Activated T-cell treated with anti-CD3 and anti-CD28 coated beads, Interleukin-2, amount 50 U/mL, for 72 hours (primary cell): ENCODE results near the gene MS4A4E. TPM values are rescaled to one million over a fixed set of nuclear protein-coding genes. Genes with fewer than 3 reads are reported as not detected.
A peak's percentile ranks its signal among the peaks of the same experiment; 100 is the strongest.
"Not testable (repeated sequence)": the region's sequence is repeated elsewhere in the genome, so short reads cannot be mapped to it uniquely, and the experiment has no call there.

Experiments used
- ATAC-seq, 2 donors: fragments of 150-1000 bp; cut with Tn5 transposase; replicated peaks in 1 of 2; 2 replicates each; pipeline ENCODE4 v1.10.0; 2021; ENCODE audit warnings: moderate library complexity in 2 of 2, mild to moderate bottlenecking in 1 of 2
- DNase-seq, 2 donors: peaks; one replicate each; pipeline ENCODE4 v3.0.0; 2021 to 2022; ENCODE audit warnings: mixed read lengths in 1 of 2
- H3K27ac Mint-ChIP-seq: one replicate; pipeline ENCODE4 v1.8.0; 2022; ENCODE audit warnings: mild to moderate bottlenecking, moderate library complexity, mixed read lengths
- H3K27me3 Mint-ChIP-seq: one replicate; pipeline ENCODE4 v1.8.0; 2022; ENCODE audit warnings: low read depth, mixed read lengths
- H3K36me3 Mint-ChIP-seq, 2 donors: one replicate each; pipeline ENCODE4 v1.8.0; 2022; ENCODE audit warnings: mixed read lengths in 2 of 2, mild to moderate bottlenecking in 1 of 2; ENCODE audit not compliant: insufficient read depth in 2 of 2
- H3K4me1 Mint-ChIP-seq: one replicate; pipeline ENCODE4 v1.8.0; 2022; ENCODE audit warnings: low read depth, mixed read lengths
- H3K4me3 Mint-ChIP-seq, 2 donors: one replicate each; pipeline ENCODE4 v1.8.0; 2022; ENCODE audit warnings: mild to moderate bottlenecking in 2 of 2, mixed read lengths in 2 of 2, moderate library complexity in 2 of 2
- H3K9me3 Mint-ChIP-seq, 2 donors: one replicate each; pipeline ENCODE4 v1.8.0; 2022; ENCODE audit warnings: mixed read lengths in 2 of 2
- total RNA-seq, 2 donors: library from RNA; stranded (reverse); gene quantifications; one replicate each; pipeline ENCODE4 v1.2.3, GENCODE V29; 2022

MS4A4E gene
- total RNA-seq, 2 donors from 2014 or later, result not detected

- ATAC-seq (no peak), DNase-seq (no peak)
- H3K9me3 Mint-ChIP-seq, result no peaks in the 10 kb centered on the region
- H3K4me1 Mint-ChIP-seq, result peaks cover 28% of the 10 kb centered on the region
- H3K27ac Mint-ChIP-seq, result no peak overlapping the region
- no peaks in the 10 kb centered on the region for H3K36me3 Mint-ChIP-seq
- peaks cover 47% of the 10 kb centered on the region for H3K27me3 Mint-ChIP-seq
- H3K4me3 Mint-ChIP-seq, result no peak overlapping the region
Measured at GRCh38 chr11:60208951-60209350, 34.0 kb downstream of the MS4A4E start.

- H3K36me3 Mint-ChIP-seq, result no peaks in the 10 kb centered on the region
- DNase-seq (no peak), ATAC-seq (no peak)
- H3K4me1 Mint-ChIP-seq, result peaks cover 28% of the 10 kb centered on the region
- H3K27me3 Mint-ChIP-seq, result peaks cover 47% of the 10 kb centered on the region
- no peaks in the 10 kb centered on the region for H3K9me3 Mint-ChIP-seq
- no peak overlapping the region for H3K4me3 Mint-ChIP-seq
- H3K27ac Mint-ChIP-seq, result no peak overlapping the region
Measured at GRCh38 chr11:60208146-60208895, 34.6 kb downstream of the MS4A4E start.

GRCh38 chr11:60206616-60207015 is 36.3 kb downstream of the MS4A4E start:
- Mint-ChIP-seq H3K27me3 (peaks cover 47% of the 10 kb centered on the region), H3K27ac (no peak overlapping the region), H3K4me1 (peaks cover 28% of the 10 kb centered on the region), H3K36me3 (peaks cover 0 to 1% of the 10 kb centered on the region in 2 donors), H3K9me3 (peaks cover 0 to 3% of the 10 kb centered on the region in 2 donors), H3K4me3 (no peak overlapping the region)
- DNase-seq, result peak; percentile 8 to 17
- ATAC-seq, result peak; percentile 90 to 93

DNA sequence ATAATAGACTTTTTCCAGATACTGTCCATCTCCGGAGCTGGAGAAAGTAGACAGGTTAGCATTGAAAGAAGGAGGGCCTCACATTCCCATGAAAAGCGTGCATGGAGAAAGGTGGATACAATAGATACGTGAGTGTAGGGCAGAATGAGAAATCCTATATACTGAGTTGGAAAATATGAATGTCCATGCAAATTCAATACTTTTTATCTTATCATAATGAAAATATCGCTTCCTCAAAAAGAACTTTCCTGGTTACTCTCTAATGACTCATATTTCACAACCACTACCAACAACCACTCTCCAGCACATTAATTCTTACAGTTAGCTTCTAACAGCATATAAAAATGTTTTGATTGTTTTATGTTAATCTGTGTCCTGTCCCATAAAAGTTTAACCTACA is 38.0 kb downstream of the MS4A4E start:
- H3K4me3 Mint-ChIP-seq, result no peak overlapping the region
- peaks cover 38% of the 10 kb centered on the region for H3K27me3 Mint-ChIP-seq
- ATAC-seq (peak in 1 of 2 donors; percentile 21), DNase-seq (no peak)
- peaks cover 0 to 3% of the 10 kb centered on the region in 2 donors for H3K9me3 Mint-ChIP-seq
- no peak overlapping the region for H3K27ac Mint-ChIP-seq
- peaks cover 28% of the 10 kb centered on the region for H3K4me1 Mint-ChIP-seq
- peaks cover 0 to 1% of the 10 kb centered on the region in 2 donors for H3K36me3 Mint-ChIP-seq

DNA sequence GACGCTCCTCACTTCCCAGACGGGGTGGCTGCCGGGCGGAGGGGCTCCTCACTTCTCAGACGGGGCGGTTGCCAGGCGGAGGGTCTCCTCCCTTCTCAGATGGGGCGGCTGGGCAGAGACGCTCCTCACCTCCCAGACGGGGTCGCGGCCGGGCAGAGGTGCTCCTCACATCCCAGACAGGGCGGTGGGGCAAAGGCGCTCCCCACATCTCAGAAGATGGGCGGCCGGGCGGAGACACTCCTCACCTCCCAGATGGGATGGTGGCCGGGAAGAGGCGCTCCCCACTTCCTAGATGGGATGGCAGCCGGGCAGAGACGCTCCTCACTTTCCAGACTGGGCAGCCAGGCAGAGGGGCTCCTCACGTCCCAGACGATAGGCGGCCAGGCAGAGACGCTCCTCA is 41.6 kb downstream of the MS4A4E start:
- H3K27ac Mint-ChIP-seq, DNase-seq, ATAC-seq, H3K9me3 Mint-ChIP-seq, H3K4me3 Mint-ChIP-seq, H3K36me3 Mint-ChIP-seq: not testable (repeated sequence)
- peaks cover 19% of the 10 kb centered on the region for H3K4me1 Mint-ChIP-seq
- peaks cover 20% of the 10 kb centered on the region for H3K27me3 Mint-ChIP-seq

DNA sequence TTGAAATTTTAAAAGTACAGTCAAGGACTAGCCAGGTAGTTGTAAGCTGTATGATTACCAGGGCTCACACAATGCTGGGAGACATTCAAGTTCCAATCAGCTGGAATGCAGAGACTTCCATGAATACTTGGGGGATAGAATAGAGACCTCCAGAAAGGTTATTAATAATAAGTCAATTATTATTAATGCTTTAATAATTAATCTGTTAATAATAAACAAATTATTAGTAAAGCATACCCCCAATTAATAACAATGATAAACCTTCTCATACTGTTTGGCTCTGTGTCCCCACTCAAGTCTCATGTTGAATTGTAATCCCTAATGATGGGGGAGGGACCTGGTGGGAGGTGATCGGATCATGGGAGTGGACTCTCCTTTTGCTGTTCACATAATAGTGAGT is 45.5 kb downstream of the MS4A4E start:
- peaks cover 19% of the 10 kb centered on the region for H3K27me3 Mint-ChIP-seq
- H3K27ac Mint-ChIP-seq, result no peak overlapping the region

DNA sequence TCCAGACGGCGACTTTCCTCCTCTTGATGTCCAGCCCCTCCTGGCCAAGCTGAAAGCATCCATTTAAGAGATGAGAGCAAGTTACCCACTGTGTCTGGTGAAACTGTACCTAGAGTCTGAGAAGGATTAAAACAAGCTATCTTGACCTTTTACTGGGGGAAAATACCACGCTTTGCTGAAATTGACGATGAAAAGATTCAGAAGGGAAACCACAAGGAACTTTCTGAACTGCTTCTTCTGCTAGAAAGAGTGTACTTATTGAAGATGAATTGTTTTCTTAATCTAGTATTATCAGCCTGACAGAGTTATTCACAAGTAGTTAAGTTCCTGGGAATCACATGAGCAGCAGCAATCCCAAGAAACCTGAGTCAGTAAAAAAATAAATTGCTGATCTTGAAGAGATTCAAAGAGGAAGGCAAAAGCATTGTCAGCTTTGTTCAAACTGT is 47.0 kb downstream of the MS4A4E start:
- DNase-seq (no peak), ATAC-seq (no peak)
- Mint-ChIP-seq H3K4me3 (peak overlapping the region; percentile 13 to 23), H3K4me1 (peaks cover 20% of the 10 kb centered on the region), H3K27ac (no peak overlapping the region), H3K36me3 (no peaks in the 10 kb centered on the region), H3K9me3 (peaks cover 0 to 2% of the 10 kb centered on the region in 2 donors), H3K27me3 (peaks cover 19% of the 10 kb centered on the region)

More for the DNA sequence above, 45.5 kb downstream of the MS4A4E start:
- no peak for ATAC-seq
- Mint-ChIP-seq H3K4me1 (peaks cover 20% of the 10 kb centered on the region), H3K36me3 (peaks cover 0 to 1% of the 10 kb centered on the region in 2 donors), H3K9me3 (peaks cover 0 to 5% of the 10 kb centered on the region in 2 donors), H3K4me3 (no peak overlapping the region)
- DNase-seq, result no peak

DNA sequence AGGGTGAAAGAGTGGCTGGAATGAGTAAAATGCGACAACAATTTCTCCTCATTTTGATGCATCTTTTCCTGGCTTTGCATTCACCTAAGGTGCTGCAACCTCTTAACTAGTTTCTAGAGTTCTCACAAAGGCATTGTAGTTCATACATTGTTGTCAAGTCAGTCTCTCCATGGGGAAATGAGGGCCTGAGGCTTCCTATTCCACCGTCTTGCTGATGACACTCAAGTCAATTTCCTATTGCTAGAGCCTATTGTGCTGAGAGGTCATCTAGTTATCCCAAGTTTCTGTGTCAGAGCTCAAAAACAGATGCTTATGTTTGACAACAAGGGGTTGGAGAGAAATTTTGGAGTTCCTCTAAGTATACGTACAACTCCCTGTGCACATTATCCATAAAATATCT is 48.4 kb downstream of the MS4A4E start:
- peaks cover 19% of the 10 kb centered on the region for H3K27me3 Mint-ChIP-seq
- DNase-seq, result no peak

DNA sequence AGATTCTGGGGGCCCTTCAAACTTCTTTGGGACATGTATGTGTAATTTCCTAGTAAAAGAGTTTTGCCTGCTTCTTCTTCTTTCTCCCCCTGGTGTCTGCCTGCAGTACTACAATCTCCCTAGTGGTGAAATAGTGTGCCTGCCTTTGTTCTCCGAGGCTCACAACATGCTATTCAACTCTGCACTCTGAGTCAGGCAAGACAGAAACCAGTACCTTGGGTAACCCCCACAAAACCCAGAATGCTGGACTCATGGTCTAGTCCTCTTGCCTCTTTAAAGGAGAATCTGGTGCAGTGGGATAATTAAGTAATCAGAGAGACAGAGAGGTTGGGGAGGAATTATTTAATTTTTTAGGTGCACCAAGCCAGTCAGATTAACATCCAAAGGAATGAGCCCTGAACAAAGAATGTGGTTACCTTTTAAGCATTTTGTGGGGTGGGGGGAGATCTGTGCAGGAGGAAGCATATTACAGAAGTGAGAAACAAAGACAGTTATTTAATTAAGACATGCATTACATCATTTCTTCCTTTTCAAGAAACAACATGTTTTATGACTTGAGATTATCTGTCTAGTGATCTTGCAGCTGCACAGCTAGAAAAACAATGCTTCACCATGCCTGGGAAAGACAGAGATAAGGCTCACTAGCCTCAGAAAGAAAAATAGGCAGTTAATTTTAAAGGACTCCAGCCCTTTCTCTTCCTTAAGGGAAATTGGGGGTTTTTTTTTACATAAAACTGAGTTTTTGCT is 49.1 kb downstream of the MS4A4E start:
- H3K4me1 Mint-ChIP-seq, result peaks cover 20% of the 10 kb centered on the region
- DNase-seq (peak; percentile 82 to 84), ATAC-seq (peak; percentile 100)
- peaks cover 0 to 2% of the 10 kb centered on the region in 2 donors for H3K9me3 Mint-ChIP-seq
- peak overlapping the region; percentile 2 to 5 for H3K4me3 Mint-ChIP-seq
- peaks cover 21% of the 10 kb centered on the region for H3K27me3 Mint-ChIP-seq
- H3K36me3 Mint-ChIP-seq, result no peaks in the 10 kb centered on the region
- no peak overlapping the region for H3K27ac Mint-ChIP-seq

More for the DNA sequence above, 48.4 kb downstream of the MS4A4E start:
- ATAC-seq, result no peak
- Mint-ChIP-seq H3K36me3 (no peaks in the 10 kb centered on the region), H3K9me3 (peaks cover 0 to 2% of the 10 kb centered on the region in 2 donors), H3K4me1 (peaks cover 20% of the 10 kb centered on the region), H3K4me3 (no peak overlapping the region), H3K27ac (no peak overlapping the region)

GRCh38 chr11:60192564-60192963 is 50.4 kb downstream of the MS4A4E start:
- Mint-ChIP-seq H3K4me1 (peaks cover 20% of the 10 kb centered on the region), H3K27me3 (peaks cover 23% of the 10 kb centered on the region)
- ATAC-seq, H3K27ac Mint-ChIP-seq, H3K9me3 Mint-ChIP-seq, H3K36me3 Mint-ChIP-seq, DNase-seq, H3K4me3 Mint-ChIP-seq: not testable (repeated sequence)

GRCh38 chr11:60188481-60188880 is 54.5 kb downstream of the MS4A4E start:
- not testable (repeated sequence) for DNase-seq, H3K9me3 Mint-ChIP-seq, H3K4me1 Mint-ChIP-seq, H3K27ac Mint-ChIP-seq, H3K4me3 Mint-ChIP-seq, ATAC-seq, H3K36me3 Mint-ChIP-seq
- peaks cover 26% of the 10 kb centered on the region for H3K27me3 Mint-ChIP-seq

- H3K4me3 Mint-ChIP-seq, H3K9me3 Mint-ChIP-seq, DNase-seq, H3K36me3 Mint-ChIP-seq, ATAC-seq, H3K27ac Mint-ChIP-seq, H3K4me1 Mint-ChIP-seq: not testable (repeated sequence)
- H3K27me3 Mint-ChIP-seq, result peaks cover 41% of the 10 kb centered on the region
Measured at GRCh38 chr11:60186128-60186527, 56.8 kb downstream of the MS4A4E start.

- H3K36me3 Mint-ChIP-seq, ATAC-seq, DNase-seq, H3K4me1 Mint-ChIP-seq, H3K27ac Mint-ChIP-seq, H3K4me3 Mint-ChIP-seq, H3K9me3 Mint-ChIP-seq: not testable (repeated sequence)
- peaks cover 48% of the 10 kb centered on the region for H3K27me3 Mint-ChIP-seq
Measured at GRCh38 chr11:60185512-60185827, 57.5 kb downstream of the MS4A4E start.
